HG03139 (cell line): ENCODE measurements around the gene KCNK15.

Experiments
- ATAC-seq: cut with Tn5 transposase; IDR thresholded peaks from one replicate; pipeline ENCODE4 v1.9.1; 2021; ENCODE audit not compliant: unreplicated experiment

The KCNK15 gene

DNA sequence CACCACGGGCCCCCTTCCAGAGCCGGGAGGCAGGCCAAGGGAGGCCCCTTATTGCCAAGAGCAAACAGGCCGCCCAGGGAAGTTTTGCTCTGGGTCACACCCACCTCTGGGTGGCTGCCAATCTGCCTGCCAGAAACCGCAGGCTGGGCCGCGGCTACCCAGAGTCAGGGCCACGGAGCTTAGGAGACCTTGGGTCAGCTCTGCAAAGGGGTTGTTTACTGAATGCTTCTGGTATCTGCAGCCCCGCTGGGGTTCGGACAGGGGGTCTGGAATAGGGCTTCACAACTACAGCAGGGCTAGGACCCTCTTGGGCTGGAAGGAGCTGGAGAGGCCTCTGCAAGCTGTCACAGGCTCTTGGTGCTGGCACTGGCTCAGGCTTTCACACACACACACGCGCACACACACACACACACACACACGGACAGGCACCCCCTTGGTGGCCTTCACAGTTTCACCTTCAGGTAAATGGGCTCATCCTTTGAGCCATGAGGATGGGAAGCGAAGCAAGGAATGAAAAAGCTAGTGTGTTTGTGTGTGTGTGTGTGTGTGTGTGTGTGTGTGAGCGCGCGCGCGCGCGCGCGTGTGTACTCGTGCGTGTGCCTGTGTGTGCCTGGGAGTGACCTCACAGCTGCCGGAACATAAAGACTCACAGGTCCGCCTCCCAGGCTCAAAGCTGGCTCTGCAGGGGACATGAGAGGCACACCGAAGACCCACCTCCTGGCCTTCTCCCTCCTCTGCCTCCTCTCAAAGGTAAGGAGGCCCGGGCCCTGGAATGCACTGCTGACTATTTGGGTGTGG, 30.8 kb upstream of the KCNK15 start, which contains the start of gene CCN5:
TSS of gene CCN5 (plus strand) at position 669 of the 798 bp plus-strand sequence. CDS start at position 691, 22 bp downstream.
- no peak for ATAC-seq

DNA sequence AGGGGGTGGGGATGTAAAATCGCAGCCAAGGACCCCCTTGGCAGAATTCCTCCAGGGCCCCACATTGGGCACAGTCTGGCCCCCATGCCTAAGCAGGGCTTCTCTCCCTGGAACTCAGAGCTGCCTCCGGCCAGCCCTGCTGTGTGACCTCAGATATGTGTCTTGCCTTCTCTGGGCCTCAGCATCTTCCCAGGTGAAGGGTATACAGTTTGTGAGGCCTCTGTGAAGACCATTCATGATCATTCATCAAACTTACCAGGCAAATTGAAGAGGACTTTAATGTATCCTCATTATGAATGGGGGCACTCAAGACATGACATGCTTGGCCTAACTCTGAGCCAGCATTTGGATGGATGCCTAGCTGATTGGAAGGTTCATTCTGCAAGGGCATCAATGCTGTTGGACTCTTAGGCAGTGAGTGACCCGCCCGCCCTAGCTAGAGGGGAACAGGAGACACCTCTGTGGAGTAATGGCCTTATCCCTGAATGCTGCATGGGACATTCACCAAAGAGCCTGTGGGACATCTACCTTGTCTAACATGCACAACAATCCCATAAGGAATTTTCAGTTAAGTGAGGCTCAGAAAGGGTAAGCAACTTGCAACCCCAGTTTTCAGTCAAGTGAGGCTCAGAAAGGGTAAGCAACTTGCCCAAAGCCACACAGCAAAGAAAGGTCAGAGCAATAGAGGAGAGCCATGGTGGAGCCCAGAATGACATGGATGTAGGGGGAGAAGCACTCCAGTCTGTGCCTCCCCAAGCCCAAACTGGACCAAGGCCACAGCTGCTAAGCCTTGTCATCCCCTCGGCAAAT, 30.0 kb upstream of the KCNK15 start:
- ATAC-seq: no peak

DNA sequence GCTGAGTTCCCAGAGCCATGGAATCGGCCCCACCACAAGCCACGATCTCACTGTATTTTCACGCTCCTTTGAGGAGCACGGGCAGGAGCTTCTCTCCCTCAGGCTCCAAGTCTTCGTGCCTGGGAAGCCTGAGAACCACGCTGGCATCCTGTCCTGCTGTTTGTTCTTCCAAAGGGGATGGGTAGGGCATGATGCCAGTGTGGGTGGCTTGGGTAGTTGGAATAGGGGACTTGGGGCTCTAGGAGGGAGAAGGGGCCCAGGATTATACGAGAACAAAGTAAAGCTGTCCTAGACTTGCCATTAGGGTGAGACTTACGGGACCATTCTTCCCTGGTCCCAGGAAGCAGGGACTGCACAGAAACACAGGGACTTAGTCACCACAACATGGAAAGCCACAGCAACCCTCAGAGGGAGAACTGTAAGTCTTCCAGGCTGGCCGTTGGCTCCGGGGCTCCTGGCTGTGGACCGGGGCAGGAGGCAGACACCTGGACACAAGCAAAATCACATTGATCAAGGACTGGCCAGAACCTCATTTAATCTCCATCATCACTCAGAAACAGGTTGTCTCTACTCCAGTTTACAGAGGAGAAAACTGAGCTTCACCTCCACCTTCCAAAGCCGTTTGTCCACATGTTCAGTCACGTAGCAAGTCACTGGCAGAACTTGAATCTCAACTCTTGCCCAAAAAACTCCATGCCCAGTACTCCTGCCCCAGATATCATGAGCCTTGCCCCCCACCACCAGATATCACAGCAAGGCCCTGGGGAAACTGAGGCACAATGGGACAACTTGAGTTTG, 29.2 kb upstream of the KCNK15 start:
- no peak for ATAC-seq

DNA sequence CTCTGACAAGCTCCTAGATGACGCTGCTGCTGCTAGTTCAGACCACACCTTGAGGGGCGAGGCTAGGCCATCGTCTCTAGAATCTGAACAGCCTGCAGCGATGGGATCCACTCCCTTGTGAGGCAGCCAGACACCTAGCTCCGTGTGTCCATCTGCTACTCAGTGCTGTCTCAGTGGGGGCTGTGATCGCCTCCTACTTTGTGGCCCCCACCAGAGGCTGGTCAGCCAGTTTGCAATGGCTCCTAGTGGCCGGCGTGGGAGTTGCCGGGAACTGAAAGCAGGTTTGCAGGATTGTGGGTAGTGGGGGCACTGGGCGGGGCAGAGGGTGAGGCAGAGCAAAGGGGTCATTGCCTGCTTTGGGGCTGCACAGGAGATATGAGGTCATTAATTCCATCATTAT, 27.7 kb upstream of the KCNK15 start:
- ATAC-seq: no peak

DNA sequence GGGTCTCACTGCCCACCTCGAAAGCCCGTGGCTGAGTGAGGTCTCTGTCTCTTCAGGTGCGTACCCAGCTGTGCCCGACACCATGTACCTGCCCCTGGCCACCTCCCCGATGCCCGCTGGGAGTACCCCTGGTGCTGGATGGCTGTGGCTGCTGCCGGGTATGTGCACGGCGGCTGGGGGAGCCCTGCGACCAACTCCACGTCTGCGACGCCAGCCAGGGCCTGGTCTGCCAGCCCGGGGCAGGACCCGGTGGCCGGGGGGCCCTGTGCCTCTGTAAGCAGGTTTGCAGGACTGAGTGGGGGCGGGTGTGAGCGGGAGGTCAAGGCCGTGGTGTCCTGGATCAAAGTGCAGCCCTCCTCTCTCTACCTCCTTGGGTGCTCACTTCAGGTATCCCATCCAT, 25.8 kb upstream of the KCNK15 start:
- ATAC-seq: no peak

DNA sequence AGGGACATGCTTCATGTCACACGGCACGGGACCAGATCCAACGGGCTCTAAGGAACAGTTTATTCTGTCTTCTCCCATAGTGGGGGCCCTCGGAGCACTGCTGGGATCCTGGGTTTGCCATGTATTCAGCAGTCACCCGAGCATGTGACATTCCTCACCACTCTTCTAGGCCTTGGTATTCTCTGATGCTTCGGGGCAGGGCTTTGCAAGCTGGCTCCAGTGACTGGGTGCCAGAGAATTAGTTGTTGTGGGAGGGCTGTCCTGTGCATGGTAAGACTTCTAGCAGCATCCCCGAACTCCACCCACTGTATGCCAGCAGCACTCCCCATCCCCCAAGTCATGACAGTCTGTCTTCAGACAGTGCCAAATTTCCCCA, 25.1 kb upstream of the KCNK15 start:
- no peak for ATAC-seq

DNA sequence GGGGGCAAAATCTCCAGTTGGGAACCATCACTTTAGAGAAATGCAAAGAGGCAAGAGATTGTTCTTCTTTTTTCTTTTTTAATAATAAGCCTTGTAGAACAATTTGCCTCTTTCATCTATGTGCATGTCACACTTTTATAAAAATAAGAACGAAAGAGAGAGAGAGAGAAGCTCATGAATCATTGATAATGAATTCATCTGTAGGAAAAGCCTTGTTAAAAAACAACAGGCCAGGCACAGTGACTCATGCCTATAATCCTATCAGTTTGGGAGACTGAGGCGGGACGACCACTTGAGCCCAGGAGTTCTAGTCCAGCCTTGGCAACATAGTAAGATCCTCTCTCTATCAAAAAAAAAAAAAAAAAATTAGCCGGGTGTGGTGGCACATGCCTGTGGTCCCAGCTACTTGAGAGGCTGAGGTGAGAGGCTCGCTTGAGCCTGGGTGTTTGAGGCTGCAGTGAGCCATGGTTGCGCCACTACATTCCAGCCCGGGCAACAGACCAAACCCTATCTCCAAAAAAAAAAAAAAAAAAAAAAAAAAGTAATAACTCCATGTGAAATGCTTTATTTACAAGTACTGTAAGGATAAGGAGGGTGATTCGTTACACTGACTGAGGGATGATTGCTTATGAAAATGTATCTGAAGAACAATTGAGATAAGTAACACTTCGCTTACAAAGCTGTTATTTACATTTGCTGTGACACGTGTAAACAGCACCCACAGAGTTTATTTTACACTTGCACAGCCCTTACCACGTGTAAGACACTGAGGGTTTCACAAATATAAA, 24.5 kb upstream of the KCNK15 start:
- no peak for ATAC-seq

DNA sequence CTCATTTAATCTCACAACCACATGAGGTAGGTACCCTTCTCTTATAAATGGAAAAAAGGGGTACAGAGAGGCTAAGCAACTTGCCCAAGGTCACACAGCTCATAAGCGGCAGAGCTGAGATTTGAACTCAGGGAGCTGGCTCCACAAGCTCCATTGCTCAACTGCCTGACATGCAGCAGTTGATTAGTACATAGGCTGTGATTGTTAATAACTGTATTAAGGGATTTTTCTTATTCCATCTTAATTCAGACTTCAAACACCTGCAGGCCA, 23.9 kb upstream of the KCNK15 start:
- ATAC-seq: no peak

DNA sequence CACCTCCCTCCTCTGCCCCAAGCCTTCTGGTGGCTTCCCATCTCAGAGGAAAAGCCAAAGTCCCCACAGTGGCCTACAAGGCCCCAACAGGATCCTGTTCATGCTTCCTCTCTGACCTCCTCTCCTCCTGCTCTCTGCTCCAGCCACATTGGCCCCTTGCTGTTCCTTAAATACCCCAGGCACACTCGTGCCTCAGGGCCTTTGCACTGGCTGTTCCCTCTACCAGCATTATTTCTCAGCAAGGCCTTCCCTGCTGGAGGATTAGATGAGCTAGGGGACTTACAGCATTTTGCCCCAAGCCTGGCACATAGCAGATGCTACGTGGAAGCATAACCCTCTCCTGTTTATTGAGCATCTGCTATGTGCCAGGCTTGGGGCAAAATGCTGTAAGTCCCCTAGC, 22.7 kb upstream of the KCNK15 start:
- no peak for ATAC-seq

DNA sequence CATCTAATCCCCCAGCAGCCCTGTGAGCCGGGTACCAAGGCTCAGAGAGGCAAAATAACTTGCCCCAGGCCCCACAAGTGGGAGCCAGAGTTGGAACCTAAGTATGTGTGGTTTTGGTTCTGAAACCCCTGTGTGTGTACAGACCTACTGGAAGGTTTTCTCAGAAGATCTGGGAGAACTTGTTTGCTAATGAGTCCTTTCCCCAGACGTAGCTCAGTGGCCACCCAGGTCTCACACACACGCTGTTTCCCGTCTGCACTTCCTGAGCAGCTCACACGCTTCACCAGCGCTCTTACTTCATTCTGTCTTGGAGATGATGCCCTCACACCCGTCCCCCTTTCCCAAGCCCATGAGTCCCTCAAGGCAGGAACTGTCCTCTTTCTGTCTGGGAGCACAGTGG, 22.3 kb upstream of the KCNK15 start:
- ATAC-seq: no peak

DNA sequence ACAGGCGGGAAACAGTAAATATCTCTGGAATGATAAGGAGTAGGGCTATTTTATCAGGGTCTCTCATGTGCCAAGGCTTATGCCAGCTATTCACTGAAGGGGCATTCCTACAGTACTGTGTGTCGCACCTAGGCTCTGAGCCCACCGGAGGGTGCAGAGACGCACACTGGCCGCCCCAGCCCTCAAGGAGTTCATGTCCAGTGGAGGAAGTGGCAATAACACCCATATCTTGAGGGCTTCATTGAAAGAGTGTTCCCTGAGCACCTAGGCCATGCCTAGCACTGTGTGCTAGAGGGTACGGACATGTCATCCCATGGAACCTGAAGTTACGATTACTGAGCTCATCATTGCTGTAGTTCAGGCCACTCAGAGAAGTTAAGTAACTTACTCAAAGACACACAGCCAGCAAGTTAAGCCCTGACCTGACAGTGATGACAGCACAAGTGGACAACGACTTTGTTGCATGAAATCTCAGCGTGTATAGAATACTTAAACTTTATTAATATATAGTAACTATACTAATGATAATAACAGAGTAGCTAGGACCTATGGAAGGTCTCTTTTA, 21.8 kb upstream of the KCNK15 start:
- no peak for ATAC-seq

DNA sequence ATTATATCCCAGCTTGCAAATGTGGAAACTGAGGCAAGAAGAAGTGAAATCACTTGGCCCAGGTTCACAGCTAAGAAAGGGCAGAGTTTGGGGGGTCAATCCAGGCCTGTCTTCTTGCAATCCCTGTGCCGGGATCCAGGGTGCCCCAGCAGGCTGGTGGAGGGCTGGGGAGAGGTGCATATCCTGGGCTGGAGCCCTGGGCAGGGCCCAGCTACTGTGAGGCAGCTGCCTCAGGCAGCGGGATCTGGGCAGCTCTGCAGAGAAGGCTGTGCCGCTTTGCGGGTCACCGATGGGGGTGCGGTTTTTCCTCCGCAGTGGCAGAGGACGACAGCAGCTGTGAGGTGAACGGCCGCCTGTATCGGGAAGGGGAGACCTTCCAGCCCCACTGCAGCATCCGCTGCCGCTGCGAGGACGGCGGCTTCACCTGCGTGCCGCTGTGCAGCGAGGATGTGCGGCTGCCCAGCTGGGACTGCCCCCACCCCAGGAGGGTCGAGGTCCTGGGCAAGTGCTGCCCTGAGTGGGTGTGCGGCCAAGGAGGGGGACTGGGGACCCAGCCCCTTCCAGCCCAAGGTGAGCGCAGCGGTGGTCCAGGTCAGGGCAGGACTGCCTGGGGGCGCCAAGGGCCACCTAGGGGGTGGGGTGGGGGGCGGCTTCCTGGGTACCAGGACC, 21.1 kb upstream of the KCNK15 start:
- no peak for ATAC-seq

DNA sequence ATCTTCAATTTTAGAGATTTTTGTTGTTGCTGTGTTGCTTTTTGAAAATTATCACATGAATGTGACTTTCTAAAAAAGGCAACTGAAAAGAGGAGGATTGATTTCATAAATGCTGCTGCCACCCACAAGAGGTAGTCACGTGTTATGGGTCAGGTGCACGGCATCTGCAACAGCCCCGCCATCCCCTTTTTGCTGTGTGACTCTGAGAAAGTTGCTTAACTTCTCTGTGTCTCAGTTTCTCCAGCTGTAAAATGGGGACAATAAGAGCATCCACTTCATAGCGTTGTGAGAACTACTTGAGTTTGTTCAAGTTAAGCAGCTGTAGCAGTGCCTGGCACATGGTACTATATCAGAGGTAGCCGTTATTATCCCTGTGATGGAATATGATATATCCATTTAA, 19.8 kb upstream of the KCNK15 start:
- no peak for ATAC-seq

DNA sequence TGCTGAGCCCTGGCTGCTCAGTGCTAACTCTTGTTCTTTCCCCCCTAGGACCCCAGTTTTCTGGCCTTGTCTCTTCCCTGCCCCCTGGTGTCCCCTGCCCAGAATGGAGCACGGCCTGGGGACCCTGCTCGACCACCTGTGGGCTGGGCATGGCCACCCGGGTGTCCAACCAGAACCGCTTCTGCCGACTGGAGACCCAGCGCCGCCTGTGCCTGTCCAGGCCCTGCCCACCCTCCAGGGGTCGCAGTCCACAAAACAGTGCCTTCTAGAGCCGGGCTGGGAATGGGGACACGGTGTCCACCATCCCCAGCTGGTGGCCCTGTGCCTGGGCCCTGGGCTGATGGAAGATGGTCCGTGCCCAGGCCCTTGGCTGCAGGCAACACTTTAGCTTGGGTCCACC, 18.6 kb upstream of the KCNK15 start:
- ATAC-seq: no peak

DNA sequence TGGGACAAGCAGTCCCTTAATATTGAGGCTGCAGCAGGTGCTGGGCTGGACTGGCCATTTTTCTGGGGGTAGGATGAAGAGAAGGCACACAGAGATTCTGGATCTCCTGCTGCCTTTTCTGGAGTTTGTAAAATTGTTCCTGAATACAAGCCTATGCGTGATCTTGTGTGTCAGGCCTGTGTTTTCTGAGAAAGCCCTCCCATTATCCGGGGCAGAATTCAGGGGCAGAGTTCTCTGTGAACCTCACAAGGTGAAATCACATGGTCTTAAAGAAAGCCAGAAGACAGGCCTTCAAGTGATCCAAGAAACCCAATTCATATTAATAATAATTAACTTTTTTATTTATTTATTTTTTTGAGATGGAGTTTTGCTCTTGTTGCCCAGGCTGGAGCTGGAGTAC, 18.0 kb upstream of the KCNK15 start:
- no peak for ATAC-seq

DNA sequence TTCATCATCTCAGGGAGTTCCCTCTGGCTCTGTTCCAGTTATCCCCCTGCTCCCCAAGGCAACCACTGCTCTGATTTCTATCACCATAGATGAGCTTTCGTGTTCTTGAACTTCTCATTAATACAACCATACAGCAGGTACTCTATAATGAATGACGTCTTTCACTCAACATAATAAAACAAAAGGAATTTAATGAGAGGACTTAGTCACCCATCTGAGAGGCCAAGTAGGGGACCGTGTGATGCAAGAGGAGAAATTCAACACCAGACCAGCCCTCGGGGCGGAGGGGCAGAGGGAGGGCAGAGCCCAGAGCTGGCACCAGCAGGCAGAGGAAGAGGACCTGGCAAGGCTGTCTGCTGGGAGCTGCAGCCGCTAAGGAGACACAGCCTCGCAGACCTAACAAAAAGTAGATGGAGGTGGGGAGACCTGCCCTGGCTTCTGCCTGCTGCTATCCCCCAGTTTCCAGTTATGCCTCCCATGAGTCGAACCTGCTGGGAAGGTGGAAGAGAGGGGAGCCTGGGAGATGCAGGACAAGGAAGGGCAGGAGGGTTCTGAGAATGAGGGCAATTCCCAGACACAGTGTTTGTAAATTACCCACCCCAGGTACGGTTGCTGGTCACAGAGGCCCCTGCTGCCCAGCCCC, 16.7 kb upstream of the KCNK15 start:
- no peak for ATAC-seq

DNA sequence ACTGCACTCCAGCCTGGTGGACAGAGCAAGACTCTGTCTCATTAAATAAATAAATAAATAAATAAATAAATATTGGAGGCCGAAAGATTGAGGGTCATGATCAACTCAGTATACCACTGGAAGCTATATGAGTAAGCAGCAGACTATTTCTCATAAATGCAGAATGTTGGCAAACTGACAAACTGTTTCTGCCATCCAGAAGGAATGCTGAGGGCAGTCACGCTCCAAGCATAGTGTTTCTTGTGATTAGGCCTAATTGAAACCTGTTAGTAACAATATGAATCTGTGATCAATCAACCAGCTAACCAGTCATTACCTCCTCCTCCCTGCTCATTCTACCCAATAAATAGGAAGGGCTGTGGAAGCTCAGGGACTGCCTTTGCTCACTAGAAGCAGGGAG, 15.2 kb upstream of the KCNK15 start:
- no peak for ATAC-seq

DNA sequence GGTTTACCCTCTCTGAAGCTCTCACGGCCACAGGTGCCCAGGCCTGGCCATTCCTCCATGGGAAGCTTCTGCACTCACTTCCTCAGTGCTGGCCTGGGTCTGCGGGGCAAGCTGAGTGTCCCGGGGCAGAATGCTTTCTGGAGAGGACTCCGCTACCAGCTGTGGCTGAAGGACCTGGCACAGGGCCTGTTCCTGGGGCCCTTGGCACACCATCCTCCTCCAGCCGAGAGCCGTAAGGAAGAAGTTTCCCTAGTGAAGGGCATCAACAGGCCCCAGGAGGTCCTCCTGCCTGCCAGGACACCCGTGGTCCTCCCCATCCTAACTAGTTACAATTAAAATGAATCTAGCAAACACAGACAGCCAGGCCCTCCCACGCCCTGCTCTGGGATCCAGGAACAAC, 14.0 kb upstream of the KCNK15 start:
- ATAC-seq: no peak

DNA sequence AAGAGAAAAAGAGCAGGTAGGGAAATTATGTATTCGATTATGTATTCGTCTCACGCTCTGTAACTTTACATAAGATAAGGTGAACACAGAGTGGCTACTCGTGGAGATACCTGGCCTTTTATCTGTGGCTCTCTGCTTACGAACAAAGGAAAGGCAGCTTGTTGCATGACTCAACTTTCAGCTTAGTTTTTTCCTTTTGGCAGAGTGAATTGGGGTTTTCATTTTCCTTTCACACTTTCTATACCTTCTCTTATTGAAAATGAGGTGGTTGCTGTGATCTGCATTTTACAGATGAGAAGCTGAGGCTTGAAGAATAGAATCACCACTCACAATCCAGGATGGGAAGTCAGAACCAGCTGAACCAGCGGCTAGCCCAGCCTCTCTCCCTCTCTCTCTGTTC, 13.3 kb upstream of the KCNK15 start:
- no peak for ATAC-seq
